MM.1S (cell line): ENCODE results near the gene PRR19.

Source experiments
- EZH2 ChIP-seq: fragments of 300-600 bp; sonication (generic); optimal IDR thresholded peaks from 2 replicates; pipeline ENCODE3; 2017; ENCODE audit warnings: low read depth, mild to moderate bottlenecking, antibody characterized with exemption, low read length, mixed read lengths
- EZH2phosphoT487 ChIP-seq: fragments of 300-600 bp; sonication (generic); IDR thresholded peaks from 2 replicates; pipeline ENCODE4 v1.6.1; 2018; ENCODE audit warnings: antibody characterized with exemption, low read length
- TF ChIP-seq, protein P1 (sequence below): fragments of 300-600 bp; sonication (generic); IDR thresholded peaks from 2 replicates; pipeline ENCODE4 v1.5.1; 2016; ENCODE audit warnings: antibody characterized with exemption, low read length, mixed read lengths

DNA sequence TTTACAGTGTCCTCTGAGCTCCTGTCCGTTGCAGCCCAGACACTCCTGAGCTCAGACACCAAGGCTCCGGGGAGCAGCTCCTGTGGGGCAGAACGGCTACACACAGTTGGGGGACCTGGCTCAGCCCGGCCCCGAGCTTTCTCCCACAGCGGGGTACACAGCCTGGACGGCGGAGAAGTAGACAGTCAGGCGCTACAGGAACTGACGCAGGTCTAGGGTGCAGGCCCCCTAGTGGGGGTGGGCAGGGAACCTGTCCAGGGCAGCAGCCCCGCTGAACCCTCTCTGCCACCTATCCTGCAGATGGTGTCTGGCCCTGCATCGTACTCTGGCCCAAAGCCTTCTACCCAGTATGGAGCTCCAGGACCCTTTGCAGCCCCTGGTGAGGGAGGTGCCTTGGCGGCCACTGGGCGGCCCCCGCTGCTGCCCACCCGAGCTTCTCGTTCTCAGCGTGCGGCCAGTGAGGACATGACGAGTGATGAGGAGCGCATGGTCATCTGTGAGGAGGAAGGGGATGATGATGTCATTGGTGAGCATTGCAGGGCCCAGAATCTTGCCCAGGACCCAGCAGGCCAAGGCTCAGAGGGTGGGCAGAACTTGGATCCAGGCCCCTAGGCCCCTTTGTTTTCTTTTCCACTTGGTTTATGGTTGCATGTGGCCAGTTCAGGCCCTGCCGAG is 12.9 kb upstream of the PRR19 start:
- TF ChIP-seq, protein P1, sequence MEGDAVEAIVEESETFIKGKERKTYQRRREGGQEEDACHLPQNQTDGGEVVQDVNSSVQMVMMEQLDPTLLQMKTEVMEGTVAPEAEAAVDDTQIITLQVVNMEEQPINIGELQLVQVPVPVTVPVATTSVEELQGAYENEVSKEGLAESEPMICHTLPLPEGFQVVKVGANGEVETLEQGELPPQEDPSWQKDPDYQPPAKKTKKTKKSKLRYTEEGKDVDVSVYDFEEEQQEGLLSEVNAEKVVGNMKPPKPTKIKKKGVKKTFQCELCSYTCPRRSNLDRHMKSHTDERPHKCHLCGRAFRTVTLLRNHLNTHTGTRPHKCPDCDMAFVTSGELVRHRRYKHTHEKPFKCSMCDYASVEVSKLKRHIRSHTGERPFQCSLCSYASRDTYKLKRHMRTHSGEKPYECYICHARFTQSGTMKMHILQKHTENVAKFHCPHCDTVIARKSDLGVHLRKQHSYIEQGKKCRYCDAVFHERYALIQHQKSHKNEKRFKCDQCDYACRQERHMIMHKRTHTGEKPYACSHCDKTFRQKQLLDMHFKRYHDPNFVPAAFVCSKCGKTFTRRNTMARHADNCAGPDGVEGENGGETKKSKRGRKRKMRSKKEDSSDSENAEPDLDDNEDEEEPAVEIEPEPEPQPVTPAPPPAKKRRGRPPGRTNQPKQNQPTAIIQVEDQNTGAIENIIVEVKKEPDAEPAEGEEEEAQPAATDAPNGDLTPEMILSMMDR = no peak
- TF ChIP-seq EZH2 = no peak
- no peak for TF ChIP-seq EZH2phosphoT487
